NK-92 (cell line): ENCODE results near the gene ZSCAN4.

ENCODE experiments used
- DNase-seq: peaks from one replicate; lab custom pipeline; 2025; ENCODE audit not compliant: unreplicated experiment; lab: John Stamatoyannopoulos, UW

The ZSCAN4 gene

GRCh38 chr19:57668635-57669034 lies at the start of gene ZSCAN4:
Gene ZSCAN4 (plus strand): TSS chr19:57668935. CDS start chr19:57676146, 7,211 bp downstream.
- no peak for DNase-seq

GRCh38 chr19:57620673-57621348 lies 47.9 kb upstream of the ZSCAN4 start:
- DNase-seq, result no peak

- no peak for DNase-seq
Observed at GRCh38 chr19:57623091-57623490, 45.6 kb upstream of the ZSCAN4 start.

- no peak for DNase-seq
Observed at GRCh38 chr19:57632987-57633831, 35.5 kb upstream of the ZSCAN4 start, which contains the start of gene ZNF211. Gene ZNF211 (plus strand): TSS chr19:57633168. CDS start chr19:57633347, 179 bp downstream.

- no peak for DNase-seq
Observed at GRCh38 chr19:57633832-57634131, 35.0 kb upstream of the ZSCAN4 start.

- no peak for DNase-seq
Observed at GRCh38 chr19:57637379-57637778, 31.4 kb upstream of the ZSCAN4 start.

- DNase-seq, result no peak
Observed at GRCh38 chr19:57641715-57642234, 27.0 kb upstream of the ZSCAN4 start.

- no peak for DNase-seq
Observed at GRCh38 chr19:57642396-57643046, 26.2 kb upstream of the ZSCAN4 start.

- no peak for DNase-seq
Observed at GRCh38 chr19:57643734-57644133, 25.0 kb upstream of the ZSCAN4 start.

- DNase-seq, result no peak
Observed at GRCh38 chr19:57648331-57649003, 20.3 kb upstream of the ZSCAN4 start.

- DNase-seq, result no peak
Observed at GRCh38 chr19:57651654-57651996, 17.1 kb upstream of the ZSCAN4 start.

- no peak for DNase-seq
Observed at GRCh38 chr19:57653689-57654088, 15.0 kb upstream of the ZSCAN4 start.

GRCh38 chr19:57655443-57655842 lies 13.3 kb upstream of the ZSCAN4 start:
- DNase-seq, result no peak

- no peak for DNase-seq
Observed at GRCh38 chr19:57656346-57656745, 12.4 kb upstream of the ZSCAN4 start.

- DNase-seq, result no peak
Observed at GRCh38 chr19:57664269-57665127, 4.2 kb upstream of the ZSCAN4 start.

- DNase-seq, result no peak
Observed at GRCh38 chr19:57665261-57665806, 3.4 kb upstream of the ZSCAN4 start.

- DNase-seq, result no peak
Observed at GRCh38 chr19:57667228-57667627, 1.5 kb upstream of the ZSCAN4 start.

GRCh38 chr19:57671124-57671895 lies 2.6 kb downstream of the ZSCAN4 start:
- no peak for DNase-seq

- no peak for DNase-seq
Observed at GRCh38 chr19:57672466-57672865, 3.7 kb downstream of the ZSCAN4 start.
